NOMO-1 treated with dmso at 0.1 percent for 144 hours (cell line): ENCODE data around the gene LRRC51.
"Not testable (repeated sequence)": the region's sequence is repeated elsewhere in the genome, so short reads cannot be mapped to it uniquely, and the experiment has no call there.

Experiments used
- DNase-seq: peaks from one replicate; lab custom pipeline; 2025; ENCODE audit not compliant: unreplicated experiment; lab: John Stamatoyannopoulos, UW

LRRC51 gene

GRCh38 chr11:72138821-72139390 is 58.3 kb downstream of the LRRC51 start:
- DNase-seq: no peak

- no peak for DNase-seq
Observed at GRCh38 chr11:72139500-72139899, 58.9 kb downstream of the LRRC51 start.

- DNase-seq: no peak
Observed at GRCh38 chr11:72140661-72141060, 60.0 kb downstream of the LRRC51 start.

- no peak for DNase-seq
Observed at GRCh38 chr11:72141066-72141465, 60.4 kb downstream of the LRRC51 start.

- not testable (repeated sequence) for DNase-seq
Observed at GRCh38 chr11:72142086-72142485, 61.4 kb downstream of the LRRC51 start.

- not testable (repeated sequence) for DNase-seq
Observed at GRCh38 chr11:72142543-72142942, 61.9 kb downstream of the LRRC51 start.

GRCh38 chr11:72144807-72145565 is 64.3 kb downstream of the LRRC51 start:
- DNase-seq: no peak
